ENCODE results near the gene PRDM16.

PRDM16 gene

DNA sequence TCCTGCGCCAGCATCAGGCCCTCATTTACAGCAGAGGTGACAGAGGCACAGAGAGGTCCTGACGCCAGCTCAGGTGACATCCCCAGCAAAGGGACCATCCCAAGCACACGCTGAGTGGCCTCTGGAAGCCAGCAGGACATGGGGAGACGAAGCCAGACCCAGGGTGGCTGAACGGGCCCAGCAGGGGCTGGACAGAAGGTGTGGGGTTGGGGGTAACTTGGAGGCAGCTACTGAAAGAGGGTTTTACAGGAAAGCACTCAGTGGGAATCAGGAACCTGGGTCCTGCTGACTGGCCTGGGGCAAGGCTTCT lies 383.8 kb downstream of the PRDM16 start:
- H3K27ac ChIP-seq (replicated peaks; ENCODE audit: low read length): no peak overlapping the region
- no peak overlapping the region for H2BK12ac ChIP-seq (ENCODE audit: low read length)

DNA sequence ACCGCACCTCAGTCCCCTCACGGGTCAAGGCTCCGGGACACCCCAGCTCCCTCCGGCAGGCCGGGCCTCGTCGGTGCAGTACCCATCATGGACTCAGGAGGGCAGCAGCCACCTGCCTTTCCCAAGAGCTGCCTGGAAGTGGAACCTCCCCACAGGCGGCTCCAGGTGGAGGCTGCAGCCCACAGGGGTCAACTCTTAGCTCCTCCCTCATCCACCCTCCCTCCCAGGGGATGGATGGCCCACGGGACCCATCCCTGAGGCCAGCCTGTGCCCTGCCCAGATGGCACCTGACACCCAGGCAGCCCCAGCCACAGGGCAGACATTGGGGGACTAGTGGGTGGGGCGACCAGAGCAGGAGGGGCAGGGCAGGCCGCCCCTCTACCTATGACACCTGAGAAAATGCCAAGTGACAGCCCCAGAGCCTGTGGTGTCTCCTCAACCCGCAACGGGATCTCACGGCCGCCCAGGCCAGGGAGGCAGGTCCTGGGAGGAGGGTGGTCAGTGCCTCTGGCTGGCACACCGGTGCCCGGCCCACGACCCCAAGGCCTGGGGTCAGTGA lies 384.3 kb downstream of the PRDM16 start:
- no peaks in the 10 kb centered on the region for H3K36me3 ChIP-seq (replicated peaks in 1 of 2; ENCODE audit: control insufficient read depth in 2 of 2, insufficient read depth in 2 of 2, low read length in 2 of 2)
- H3K27me3 ChIP-seq (ENCODE audit: control insufficient read depth in 3 of 3, insufficient read depth in 3 of 3, low read depth in 1 of 3, low read length in 3 of 3): peaks cover 0 to 14% (median 5%) of the 10 kb centered on the region in 3 experiments
- peak overlapping the region; percentile 99 for H2AK5ac ChIP-seq (ENCODE audit: low read depth, low read length)
- no peaks in the 10 kb centered on the region for H3K9me3 ChIP-seq (replicated peaks in 1 of 2; ENCODE audit: control insufficient read depth in 2 of 2, insufficient read depth in 1 of 2, low read depth in 1 of 2, low read length in 2 of 2)
- peak overlapping the region; percentile 94 for H2BK15ac ChIP-seq (ENCODE audit: low read length)
- no peak overlapping the region for H3K4me3 ChIP-seq (ENCODE audit: low read length in 2 of 2)
- peak overlapping the region; percentile 85 for H4K91ac ChIP-seq (ENCODE audit: low read depth, low read length, poor library complexity)
- H3K23ac ChIP-seq (ENCODE audit: low read depth, low read length, poor library complexity): peak overlapping the region; percentile 85
- peak overlapping the region; percentile 63 for H2BK12ac ChIP-seq (ENCODE audit: low read length)
- peaks cover 15 to 18% of the 10 kb centered on the region in 2 donors for H3K4me1 ChIP-seq (ENCODE audit: control insufficient read depth in 2 of 2, insufficient read depth in 1 of 2, low read depth in 1 of 2, low read length in 2 of 2)
- peak overlapping the region; percentile 15 for H2AFZ ChIP-seq (ENCODE audit: low read length)
- peak overlapping the region; percentile 38 for H3K27ac ChIP-seq (replicated peaks; ENCODE audit: low read length)
- peak; percentile 75 for DNase-seq (ENCODE audit: low spot score)
- peak overlapping the region; percentile 65 for H4K8ac ChIP-seq (ENCODE audit: low read depth, low read length)
- H3K4ac ChIP-seq (ENCODE audit: low read length): no peak overlapping the region
- no peak overlapping the region for H3K4me2 ChIP-seq (ENCODE audit: insufficient read depth, low read length, poor library complexity, severe bottlenecking)
- peak overlapping the region; percentile 82 for H3K14ac ChIP-seq (ENCODE audit: low read length)
- H2BK5ac ChIP-seq (ENCODE audit: low read length): peak overlapping the region; percentile 39
- H2BK120ac ChIP-seq (ENCODE audit: low read depth, low read length): no peak overlapping the region
- peak overlapping the region; percentile 60 for H3K9ac ChIP-seq (ENCODE audit: low read depth, low read length, poor library complexity)
- peak overlapping the region; percentile 76 for H3K18ac ChIP-seq (ENCODE audit: low read length)
- no CpG with 5 or more reads among the region's 18 CpGs for WGBS, 2 donors (ENCODE audit: extremely low coverage in 2 of 2, insufficient read length in 2 of 2, insufficient replicate concordance in 1 of 2)
- peaks cover 3% of the 10 kb centered on the region for H3K79me1 ChIP-seq (ENCODE audit: low read depth, low read length)

More for the DNA sequence above, 383.8 kb downstream of the PRDM16 start:
- H2BK15ac ChIP-seq (ENCODE audit: low read length): peak overlapping the region; percentile 13
- H3K36me3 ChIP-seq (replicated peaks in 1 of 2; ENCODE audit: control insufficient read depth in 2 of 2, insufficient read depth in 2 of 2, low read length in 2 of 2): no peaks in the 10 kb centered on the region
- H3K4me3 ChIP-seq (ENCODE audit: low read length in 2 of 2): no peak overlapping the region
- peaks cover 3% of the 10 kb centered on the region for H3K79me1 ChIP-seq (ENCODE audit: low read depth, low read length)
- H2AFZ ChIP-seq (ENCODE audit: low read length): peak overlapping the region; percentile 15
- H3K9me3 ChIP-seq (replicated peaks in 1 of 2; ENCODE audit: control insufficient read depth in 2 of 2, insufficient read depth in 1 of 2, low read depth in 1 of 2, low read length in 2 of 2): no peaks in the 10 kb centered on the region
- H3K4me2 ChIP-seq (ENCODE audit: insufficient read depth, low read length, poor library complexity, severe bottlenecking): no peak overlapping the region
- WGBS, 2 donors (ENCODE audit: extremely low coverage in 2 of 2, insufficient read length in 2 of 2, insufficient replicate concordance in 1 of 2): no CpG with 5 or more reads among the region's 5 CpGs
- H4K8ac ChIP-seq (ENCODE audit: low read depth, low read length): no peak overlapping the region
- H2BK5ac ChIP-seq (ENCODE audit: low read length): peak overlapping the region; percentile 8
- no peak overlapping the region for H4K91ac ChIP-seq (ENCODE audit: low read depth, low read length, poor library complexity)
- H3K4me1 ChIP-seq (ENCODE audit: control insufficient read depth in 2 of 2, insufficient read depth in 1 of 2, low read depth in 1 of 2, low read length in 2 of 2): peaks cover 10 to 13% of the 10 kb centered on the region in 2 donors
- no peak overlapping the region for H3K14ac ChIP-seq (ENCODE audit: low read length)
- H3K9ac ChIP-seq (ENCODE audit: low read depth, low read length, poor library complexity): peak overlapping the region; percentile 71
- peak overlapping the region; percentile 20 for H2AK5ac ChIP-seq (ENCODE audit: low read depth, low read length)
- H3K27me3 ChIP-seq (ENCODE audit: control insufficient read depth in 3 of 3, insufficient read depth in 3 of 3, low read depth in 1 of 3, low read length in 3 of 3): peaks cover 0 to 14% (median 5%) of the 10 kb centered on the region in 3 experiments
- no peak overlapping the region for H3K4ac ChIP-seq (ENCODE audit: low read length)
- H2BK120ac ChIP-seq (ENCODE audit: low read depth, low read length): no peak overlapping the region
- peak overlapping the region; percentile 85 for H3K18ac ChIP-seq (ENCODE audit: low read length)
- no peak for DNase-seq (ENCODE audit: low spot score)
- H3K23ac ChIP-seq (ENCODE audit: low read depth, low read length, poor library complexity): peak overlapping the region; percentile 85

DNA sequence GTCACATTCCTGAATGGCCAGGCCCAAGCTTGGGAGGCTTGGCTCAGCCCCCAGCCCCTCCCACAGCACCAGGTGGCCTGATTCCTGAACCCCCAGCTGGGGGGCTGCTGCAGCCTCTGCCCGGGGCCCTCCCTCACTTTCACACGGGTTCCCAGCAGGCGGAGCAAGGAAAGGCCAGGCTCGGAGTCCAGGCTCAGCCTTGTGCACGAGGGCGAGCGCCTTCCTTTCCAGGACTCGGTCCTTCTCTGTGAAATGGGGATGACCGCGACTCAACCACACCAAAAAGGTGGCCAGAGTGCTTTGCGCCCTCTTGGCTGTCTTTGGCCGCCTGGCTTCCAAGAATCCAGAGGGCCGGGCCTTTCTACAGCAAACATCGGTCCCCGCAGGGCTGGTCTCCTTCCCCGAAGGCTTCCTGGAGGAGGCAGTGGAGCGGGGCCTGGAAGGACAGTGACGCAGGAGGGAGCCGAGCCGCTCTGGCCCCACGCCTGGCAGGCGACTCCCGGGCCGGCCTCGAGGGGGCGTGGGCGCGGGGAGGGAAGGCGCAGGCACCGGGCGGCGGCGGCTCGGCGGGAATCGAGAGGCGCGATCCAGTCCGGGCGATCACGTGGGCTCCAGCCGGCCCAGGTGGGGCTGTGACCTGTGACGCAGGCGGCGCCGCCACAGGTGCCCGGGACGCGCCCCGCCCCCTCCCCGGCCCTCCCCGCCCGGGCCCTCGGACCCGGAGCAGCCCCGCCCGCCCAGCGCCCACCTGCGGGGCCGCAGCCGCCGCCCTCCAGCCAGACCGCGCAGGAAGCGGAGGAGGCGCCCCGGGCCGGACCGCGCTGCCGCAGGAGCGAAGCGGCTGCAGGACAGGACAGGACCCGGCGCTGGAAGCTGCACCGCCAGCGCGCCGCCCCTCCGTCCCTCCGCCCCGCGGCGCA lies 385.1 kb downstream of the PRDM16 start, which contains the start of gene ARHGEF16:
Gene ARHGEF16 (plus strand): TSS at position 775 of the 920 bp plus-strand sequence. CDS start 8,420 bp downstream, outside the sequence.
- H4K91ac ChIP-seq (ENCODE audit: low read depth, low read length, poor library complexity): peak within 1 kb of the TSS; percentile 85
- H3K18ac ChIP-seq (ENCODE audit: low read length): peak within 1 kb of the TSS; percentile 95
- peak within 1 kb of the TSS; percentile 99 for H2AK5ac ChIP-seq (ENCODE audit: low read depth, low read length)
- WGBS, 2 donors (ENCODE audit: extremely low coverage in 2 of 2, insufficient read length in 2 of 2, insufficient replicate concordance in 1 of 2): no CpG with 5 or more reads among the region's 84 CpGs
- no peaks in the 10 kb centered on the region for H3K9me3 ChIP-seq (replicated peaks in 1 of 2; ENCODE audit: control insufficient read depth in 2 of 2, insufficient read depth in 1 of 2, low read depth in 1 of 2, low read length in 2 of 2)
- H3K23ac ChIP-seq (ENCODE audit: low read depth, low read length, poor library complexity): peak within 1 kb of the TSS; percentile 95
- peaks cover 0 to 11% (median 5%) of the 10 kb centered on the region in 3 experiments for H3K27me3 ChIP-seq (ENCODE audit: control insufficient read depth in 3 of 3, insufficient read depth in 3 of 3, low read depth in 1 of 3, low read length in 3 of 3)
- peak within 1 kb of the TSS; percentile 100 for H3K4me2 ChIP-seq (ENCODE audit: insufficient read depth, low read length, poor library complexity, severe bottlenecking)
- H2BK12ac ChIP-seq (ENCODE audit: low read length): peak within 1 kb of the TSS; percentile 97
- peak within 1 kb of the TSS; percentile 94 for H2BK15ac ChIP-seq (ENCODE audit: low read length)
- peak within 1 kb of the TSS; percentile 53 to 82 for H3K4me3 ChIP-seq (ENCODE audit: low read length in 2 of 2)
- H3K4ac ChIP-seq (ENCODE audit: low read length): no peak within 1 kb of the TSS
- peaks cover 20% of the 10 kb centered on the region in 2 donors for H3K4me1 ChIP-seq (ENCODE audit: control insufficient read depth in 2 of 2, insufficient read depth in 1 of 2, low read depth in 1 of 2, low read length in 2 of 2)
- peak within 1 kb of the TSS; percentile 65 for H4K8ac ChIP-seq (ENCODE audit: low read depth, low read length)
- H2AFZ ChIP-seq (ENCODE audit: low read length): peak within 1 kb of the TSS; percentile 94
- peaks cover 3% of the 10 kb centered on the region for H3K79me1 ChIP-seq (ENCODE audit: low read depth, low read length)
- H3K14ac ChIP-seq (ENCODE audit: low read length): peak within 1 kb of the TSS; percentile 82
- peak within 1 kb of the TSS; percentile 86 for H3K9ac ChIP-seq (ENCODE audit: low read depth, low read length, poor library complexity)
- peak; percentile 65 for DNase-seq (ENCODE audit: low spot score)
- peak within 1 kb of the TSS; percentile 38 for H3K27ac ChIP-seq (replicated peaks; ENCODE audit: low read length)
- no peaks in the 10 kb centered on the region for H3K36me3 ChIP-seq (replicated peaks in 1 of 2; ENCODE audit: control insufficient read depth in 2 of 2, insufficient read depth in 2 of 2, low read length in 2 of 2)
- H2BK120ac ChIP-seq (ENCODE audit: low read depth, low read length): no peak within 1 kb of the TSS
- peak within 1 kb of the TSS; percentile 75 for H2BK5ac ChIP-seq (ENCODE audit: low read length)

Measured in neuronal stem cell (in vitro differentiated cells).